Psoas muscle (tissue), 8 donors: ENCODE data around the gene PHF20. TPM values are rescaled to one million over a fixed set of nuclear protein-coding genes. Genes with fewer than 3 reads are reported as not detected.

ENCODE experiments used
- ATAC-seq, 4 donors: fragments of 200-7000 bp; cut with Tn5 transposase; one replicate each; pipeline ENCODE4 v1.9.1; 2020; ENCODE audit warnings: moderate library complexity in 3 of 4, mild to moderate bottlenecking in 2 of 4
- DNase-seq, 2 donors: peaks; one replicate each; pipeline ENCODE4 v3.0.0-alpha.2; 2020
- H3K27ac ChIP-seq: fragments of 200-600 bp; one replicate; pipeline ENCODE4 v1.8.0; 2022
- H3K27me3 ChIP-seq, 3 donors: fragments of 200-600 bp in 1 of 3; one replicate each; pipeline versions ENCODE4 v1.6.1 to v1.8.0; 2013 to 2022; ENCODE audit warnings: low read length in 2 of 3, mild to moderate bottlenecking in 2 of 3, moderate library complexity in 1 of 3; ENCODE audit not compliant: insufficient read depth in 3 of 3
- H3K36me3 ChIP-seq, 2 donors: fragments of 200-600 bp in 1 of 2; one replicate each; pipeline versions ENCODE4 v1.6.1 to v1.8.0; 2013 to 2022; ENCODE audit warnings: low read depth in 1 of 2, mild to moderate bottlenecking in 1 of 2, moderate library complexity in 1 of 2; ENCODE audit not compliant: insufficient read depth in 1 of 2
- H3K4me1 ChIP-seq: fragments of 200-600 bp; one replicate; pipeline ENCODE4 v1.8.0; 2022
- H3K4me3 ChIP-seq: fragments of 200-600 bp; one replicate; pipeline ENCODE4 v1.8.0; 2022; ENCODE audit warnings: mild to moderate bottlenecking
- H3K9me3 ChIP-seq: fragments of 200-600 bp; one replicate; pipeline ENCODE4 v1.8.0; 2022
- CTCF ChIP-seq: fragments of 200-600 bp; IDR thresholded peaks from one replicate; pipeline ENCODE4 v1.8.0; 2022; ENCODE audit warnings: antibody characterized with exemption
- WGBS, 3 donors: extraction: QIAGEN DNeasy Blood & Tissue Kit; methylation state at CpG; one replicate each; pipeline versions ENCODE4 v1.1.6 to v1.1.7; 2013; 5-methylcytosine and 5-hydroxymethylcytosine counted together
- intact Hi-C, 2 donors: fragments of 100-400 bp; cut with DNase I; formaldehyde crosslinking; loops; one replicate each; pipeline versions ENCODE4 v1.11.0 to v1.14.2; 2022
- polyA plus RNA-seq, 3 donors: library from polyadenylated mRNA; stranded (reverse); fragments of 200-250 nt; gene quantifications; one replicate each; pipeline ENCODE4 v1.2.3, GENCODE V29; 2013
- total RNA-seq, 4 donors: library from RNA; stranded (reverse); fragmentation: NEBNext Ultra II Directional in 2 of 4; extraction: Animal tissue kit (Norgen Biotek cat#: 25700) in 2 of 4; gene quantifications; one replicate each; pipeline versions ENCODE4 v1.2.1 to v1.2.4, GENCODE V29; 2021 to 2023
- donor health status: healthy with polysubstance abuse.
- donor health status: DM: no; HTN: no; CAD: no; lungs with moderate emphysema.
- donor health status: Bipolar disorder and iron deficiency.
- donor health status: healthy.
- donor health status: DM: yes; HTN: yes; CAD: no.
- donor health status: DM: no; HTN: no; CAD: no.
- donor health status: DM: no; HTN: no; CAD: no.
- donor health status: DM: yes; HTN: yes; CAD: no.

PHF20 gene
- total and polyA plus RNA-seq, 7 donors: 32.1 to 97.9 (median 58.6) TPM

DNA sequence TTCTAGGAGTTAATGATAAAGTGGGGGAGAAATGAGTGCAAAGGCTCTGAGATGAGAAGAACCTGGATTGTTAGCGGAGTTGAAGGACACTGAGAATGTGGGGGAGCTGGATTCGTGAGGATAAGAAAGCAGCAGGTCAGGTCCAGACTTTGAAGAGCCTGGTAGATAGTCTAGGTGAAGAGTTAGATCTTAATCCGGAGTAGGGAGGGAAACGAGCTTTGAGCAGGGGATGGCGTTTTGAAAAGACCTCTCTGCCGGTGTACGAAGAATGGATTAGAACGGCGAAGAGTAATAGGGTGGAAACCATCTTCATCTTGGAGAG lies 487 bp upstream of the PHF20 start:
- ATAC-seq (peak in 1 of 4 donors; percentile 0), DNase-seq (no peak)
- intact Hi-C loops: loop anchor here in 1 of 2 donors (5.0 kb wide), 1 partner anchor 56 kb away; no protein-coding TSS in a partner anchor
- H3K9me3 ChIP-seq: no peaks in the 10 kb centered on the region
- peak overlapping the region; percentile 90 for H3K4me3 ChIP-seq
- peaks cover 53% of the 10 kb centered on the region for H3K4me1 ChIP-seq
- peaks cover 0 to 11% of the 10 kb centered on the region in 2 donors for H3K36me3 ChIP-seq
- TF ChIP-seq CTCF: no peak
- WGBS, 3 donors: 72 to 80% (median 73%) methylated on average over 9 of the region's 9 CpGs
- H3K27me3 ChIP-seq: no peaks in the 10 kb centered on the region
- peak overlapping the region; percentile 96 for H3K27ac ChIP-seq

DNA sequence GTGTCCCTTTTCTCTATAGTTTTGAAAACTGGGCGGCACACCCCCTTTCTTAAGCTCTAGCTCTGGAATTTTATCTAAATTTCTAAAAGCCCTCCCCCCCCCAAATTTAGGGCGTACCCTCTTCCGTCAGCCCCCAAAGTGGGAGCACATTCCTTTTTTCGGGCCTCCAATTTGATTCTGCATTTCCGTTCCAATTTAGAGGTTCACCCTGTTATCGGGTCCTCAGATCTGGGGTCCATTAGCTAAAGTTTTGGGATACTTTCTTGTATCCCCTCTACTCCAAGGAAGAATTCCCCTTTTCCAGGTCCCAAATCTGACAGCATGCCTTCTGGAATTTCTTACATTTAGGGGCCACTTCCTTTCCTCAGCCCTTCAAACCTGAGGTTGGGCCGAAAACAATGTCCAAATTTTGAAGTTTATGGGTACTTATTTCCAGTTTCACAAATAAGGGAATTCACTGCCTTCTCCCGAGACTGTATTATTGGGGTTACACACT lies 796 bp downstream of the PHF20 start:
- Histone ChIP-seq H3K9me3 (no peaks in the 10 kb centered on the region), H3K4me3 (peak overlapping the region; percentile 90), H3K27me3 (no peaks in the 10 kb centered on the region), H3K4me1 (peaks cover 63% of the 10 kb centered on the region), H3K36me3 (peaks cover 0 to 11% of the 10 kb centered on the region in 2 donors), H3K27ac (peak overlapping the region; percentile 96)
- DNase-seq: no peak
- intact Hi-C loops: loop anchor here in 1 of 2 donors (5.0 kb wide), 1 partner anchor 55 kb away; no protein-coding TSS in a partner anchor
- 10 to 19% (median 16%) methylated on average over 8 of the region's 8 CpGs for WGBS, 3 donors
- ATAC-seq: no peak
- no peak for TF ChIP-seq CTCF

- DNase-seq (no peak), ATAC-seq (no peak)
- Histone ChIP-seq H3K4me3 (peak overlapping the region; percentile 90), H3K9me3 (no peaks in the 10 kb centered on the region), H3K27me3 (no peaks in the 10 kb centered on the region), H3K4me1 (peaks cover 63% of the 10 kb centered on the region), H3K27ac (peak overlapping the region; percentile 96), H3K36me3 (peaks cover 0 to 11% of the 10 kb centered on the region in 2 donors)
- no peak for TF ChIP-seq CTCF
- intact Hi-C loops: loop anchor here in 1 of 2 donors (5.0 kb wide), 1 partner anchor 54 kb away; no protein-coding TSS in a partner anchor
- WGBS, 3 donors: 58 to 68% (median 63%) methylated on average over 8 of the region's 8 CpGs
Measured at GRCh38 chr20:35773154-35773751, 1.4 kb downstream of the PHF20 start.

DNA sequence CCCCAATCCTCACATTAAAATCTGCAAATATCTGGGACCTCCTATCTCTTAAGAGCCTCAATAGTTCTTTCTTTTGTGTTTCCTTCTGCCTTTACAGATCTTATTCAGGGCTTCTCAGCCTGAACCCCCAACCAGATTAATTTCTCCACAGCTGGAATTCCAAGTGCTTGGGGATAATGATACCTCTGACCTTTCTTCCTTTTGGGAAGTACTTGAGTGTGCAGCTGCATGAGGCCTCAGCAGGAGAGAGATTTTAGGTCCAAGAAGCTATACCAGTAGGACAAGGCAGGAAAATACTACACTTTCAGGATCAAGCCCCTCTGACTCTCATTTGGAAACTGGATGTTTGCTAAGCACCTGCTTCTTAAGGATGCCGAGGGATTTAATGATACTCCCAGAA lies 2.6 kb downstream of the PHF20 start:
- intact Hi-C loops: loop anchor here in 1 of 2 donors (5.0 kb wide), 1 partner anchor 53 kb away; no protein-coding TSS in a partner anchor
- H3K4me3 ChIP-seq: no peak overlapping the region
- peaks cover 53% of the 10 kb centered on the region for H3K4me1 ChIP-seq
- H3K9me3 ChIP-seq: no peaks in the 10 kb centered on the region
- peak overlapping the region; percentile 96 for H3K27ac ChIP-seq
- TF ChIP-seq CTCF: no peak
- ATAC-seq: no peak
- 46 to 54% (median 50%) methylated on average over 1 of the region's 1 CpG for WGBS, 3 donors
- peaks cover 2 to 15% of the 10 kb centered on the region in 2 donors for H3K36me3 ChIP-seq
- no peaks in the 10 kb centered on the region for H3K27me3 ChIP-seq
- no peak for DNase-seq
